ENCODE measurements around the gene CDC25B.

Gene CDC25B

DNA sequence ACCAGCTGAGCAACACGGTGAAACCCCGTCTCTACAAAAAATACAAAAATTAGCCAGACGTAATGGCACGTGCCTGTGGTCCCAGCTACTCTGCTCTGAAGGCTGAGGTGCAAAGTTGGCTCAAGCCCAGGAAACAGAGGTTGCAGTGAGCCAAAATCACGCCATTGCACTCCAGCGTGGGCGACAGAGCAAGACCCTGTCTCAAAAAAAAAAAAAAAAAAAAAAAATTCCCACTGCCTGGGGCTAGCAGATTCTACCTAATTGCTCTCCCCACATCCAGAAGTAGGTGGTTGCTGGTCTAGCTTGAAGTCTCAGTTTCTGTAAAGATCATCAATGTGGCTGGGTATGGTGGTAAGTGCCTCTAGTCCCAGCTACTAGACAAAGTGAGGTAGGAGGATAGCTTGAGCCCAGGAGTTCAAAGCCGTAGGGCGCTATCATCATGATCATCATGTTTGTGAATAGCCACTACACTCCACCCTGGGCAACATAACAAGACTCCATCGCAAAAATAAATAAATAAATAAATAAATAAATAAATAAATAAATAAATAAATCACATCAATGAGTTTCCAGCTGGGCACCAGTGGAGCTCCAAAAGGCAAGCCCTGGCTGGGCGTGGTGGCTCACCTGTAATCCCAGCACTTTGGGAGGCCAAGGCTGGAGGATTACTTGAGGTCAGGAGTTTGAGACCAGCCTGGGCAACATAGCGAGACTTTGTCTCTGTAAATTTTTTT, 17.9 kb downstream of the CDC25B start:
- Histone ChIP-seq H3K4me1 (ENCODE audit: control insufficient read depth in 5 of 5, insufficient read depth in 5 of 5, low read length in 5 of 5) (peaks cover 15 to 46% (median 42%) of the 10 kb centered on the region in 5 donors), H3K9ac (ENCODE audit: low read length in 5 of 5) (no peak overlapping the region), H3K27ac (ENCODE audit: low read depth, low read length) (no peak overlapping the region)

DNA sequence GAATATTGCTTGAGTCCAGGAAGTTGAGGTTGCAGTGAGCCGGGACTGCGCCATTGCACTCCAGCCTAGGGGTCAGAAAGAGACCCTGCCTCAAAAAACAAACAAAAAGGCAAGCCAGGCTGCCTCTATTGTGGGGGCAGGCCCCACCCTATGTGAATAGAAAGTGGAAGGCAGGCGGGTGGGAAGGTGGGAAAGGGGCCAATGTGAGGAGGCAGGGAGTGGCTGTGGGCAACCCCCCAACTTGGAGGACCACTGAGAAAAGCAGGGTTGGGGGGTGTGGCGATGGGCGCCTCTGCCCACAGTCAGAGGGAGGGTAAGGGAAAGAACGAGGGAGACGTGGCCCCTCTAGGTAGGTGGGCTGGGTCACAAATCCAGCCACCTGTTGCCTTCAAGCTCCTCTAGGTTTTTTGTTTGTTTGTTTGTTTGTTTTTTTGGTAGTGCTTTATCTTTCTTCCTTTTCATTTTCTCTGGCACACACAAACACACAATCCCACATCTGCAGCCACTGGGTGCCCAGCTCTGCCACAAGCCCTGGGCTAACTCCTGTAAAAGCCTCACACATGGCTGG, 18.9 kb downstream of the CDC25B start:
- Histone ChIP-seq H3K4me1 (ENCODE audit: control insufficient read depth in 5 of 5, insufficient read depth in 5 of 5, low read length in 5 of 5) (peaks cover 15 to 51% (median 49%) of the 10 kb centered on the region in 5 donors), H3K4me3 (ENCODE audit: low read depth in 1 of 5, low read length in 5 of 5) (no peak overlapping the region), H3K27ac (ENCODE audit: low read depth, low read length) (no peak overlapping the region), H3K36me3 (ENCODE audit: control insufficient read depth in 5 of 5, insufficient read depth in 5 of 5, low read length in 5 of 5) (no peaks in the 10 kb centered on the region), H3K9ac (ENCODE audit: low read length in 5 of 5) (no peak overlapping the region), H3K9me3 (ENCODE audit: control insufficient read depth in 5 of 5, low read length in 5 of 5) (no peaks in the 10 kb centered on the region), H3K27me3 (ENCODE audit: control insufficient read depth in 5 of 5, insufficient read depth in 4 of 5, low read length in 5 of 5) (peaks cover 0 to 3% (median 0%) of the 10 kb centered on the region in 5 donors)

More for the DNA sequence above, 17.9 kb downstream of the CDC25B start:
- no peak overlapping the region for H3K4me3 ChIP-seq (ENCODE audit: low read depth in 1 of 5, low read length in 5 of 5)
- H3K9me3 ChIP-seq (ENCODE audit: control insufficient read depth in 5 of 5, low read length in 5 of 5): no peaks in the 10 kb centered on the region
- H3K36me3 ChIP-seq (ENCODE audit: control insufficient read depth in 5 of 5, insufficient read depth in 5 of 5, low read length in 5 of 5): no peaks in the 10 kb centered on the region
- H3K27me3 ChIP-seq (ENCODE audit: control insufficient read depth in 5 of 5, insufficient read depth in 4 of 5, low read length in 5 of 5): peaks cover 0 to 3% (median 0%) of the 10 kb centered on the region in 5 donors

DNA sequence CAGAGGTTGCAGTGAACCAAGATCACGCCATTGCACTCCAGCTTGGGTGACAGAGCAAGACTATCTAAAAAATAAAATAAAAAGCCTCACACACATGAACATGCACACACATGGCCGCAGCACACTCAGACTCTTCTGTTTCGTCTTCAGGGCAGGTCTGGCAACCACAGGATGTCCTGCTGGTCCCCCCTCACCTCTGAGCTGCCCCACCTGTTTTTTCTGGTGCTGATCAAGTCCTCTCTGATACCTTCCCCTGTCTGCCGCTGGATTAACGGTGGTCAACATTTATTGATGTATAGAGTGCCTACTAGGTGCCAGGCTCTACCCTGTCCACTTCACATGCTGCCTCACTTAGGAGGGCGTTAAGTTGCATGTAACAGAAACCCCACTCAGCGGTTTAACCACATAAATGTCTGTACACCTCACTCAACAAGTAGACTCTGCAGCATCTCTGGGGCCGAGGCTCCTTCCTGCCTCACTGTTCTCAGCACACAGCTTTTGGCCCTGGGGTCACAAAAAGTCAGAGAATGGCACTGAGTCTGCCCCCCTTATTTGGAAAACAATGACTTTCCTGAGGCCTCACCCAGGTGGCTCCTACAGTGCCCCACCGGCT, 19.7 kb downstream of the CDC25B start:
- Histone ChIP-seq H3K9me3 (ENCODE audit: control insufficient read depth in 5 of 5, low read length in 5 of 5) (no peaks in the 10 kb centered on the region), H3K27me3 (ENCODE audit: control insufficient read depth in 5 of 5, insufficient read depth in 4 of 5, low read length in 5 of 5) (peaks cover 0 to 3% (median 0%) of the 10 kb centered on the region in 5 donors), H3K36me3 (ENCODE audit: control insufficient read depth in 5 of 5, insufficient read depth in 5 of 5, low read length in 5 of 5) (no peaks in the 10 kb centered on the region), H3K4me1 (ENCODE audit: control insufficient read depth in 5 of 5, insufficient read depth in 5 of 5, low read length in 5 of 5) (peaks cover 12 to 45% (median 42%) of the 10 kb centered on the region in 5 donors), H3K9ac (ENCODE audit: low read length in 5 of 5) (no peak overlapping the region), H3K27ac (ENCODE audit: low read depth, low read length) (no peak overlapping the region), H3K4me3 (ENCODE audit: low read depth in 1 of 5, low read length in 5 of 5) (no peak overlapping the region)

DNA sequence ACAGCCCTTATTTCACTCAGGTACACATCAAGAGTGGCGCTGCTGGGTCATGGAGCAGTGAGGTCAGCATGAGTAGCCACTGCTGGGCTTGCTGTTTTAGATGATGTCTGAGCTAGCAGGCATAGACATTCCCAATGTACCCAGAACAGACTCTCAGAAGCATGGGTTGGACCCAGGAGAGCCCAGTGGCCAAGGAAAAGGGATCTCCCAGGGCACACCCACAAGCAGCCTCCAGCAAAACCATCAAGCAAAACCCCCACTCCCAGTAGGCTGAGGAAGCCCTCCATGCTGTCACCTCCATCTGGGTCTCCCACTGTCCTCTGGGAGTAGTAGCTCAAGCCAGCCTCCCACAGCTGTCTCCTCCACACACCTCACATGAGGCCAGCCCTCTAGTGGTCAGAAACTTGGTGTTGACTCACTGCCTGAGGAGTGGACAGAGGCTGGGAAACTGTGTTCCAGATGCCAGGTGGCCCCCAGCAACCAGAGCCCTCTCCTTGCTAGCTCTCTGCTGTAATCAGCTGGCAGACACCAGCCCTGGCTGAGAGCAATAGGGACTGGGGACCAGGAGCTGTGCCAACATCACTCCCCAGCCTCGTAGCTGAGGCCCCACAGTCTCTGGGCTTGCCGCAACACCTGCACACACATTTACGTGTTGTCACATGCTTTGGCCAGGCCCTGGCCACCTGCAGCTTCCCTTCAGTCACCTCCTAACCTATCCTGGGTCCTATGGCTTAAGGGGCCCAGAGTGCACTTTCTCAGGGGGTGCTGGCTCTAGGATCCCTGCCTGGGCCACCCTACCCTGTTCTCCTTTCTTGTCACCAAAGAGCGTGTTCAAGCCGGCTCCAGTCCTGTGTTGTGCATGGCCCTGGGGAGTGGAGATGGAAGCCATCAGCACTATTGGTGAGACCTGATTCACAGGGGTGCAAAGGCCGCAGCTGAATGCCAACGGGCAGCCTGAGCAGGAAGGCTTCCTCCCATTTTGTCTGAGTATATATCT, 22.3 kb downstream of the CDC25B start:
- H3K9ac ChIP-seq (ENCODE audit: low read length in 5 of 5): no peak overlapping the region
- H3K9me3 ChIP-seq (ENCODE audit: control insufficient read depth in 5 of 5, low read length in 5 of 5): no peaks in the 10 kb centered on the region
- H3K27me3 ChIP-seq (ENCODE audit: control insufficient read depth in 5 of 5, insufficient read depth in 4 of 5, low read length in 5 of 5): no peaks in the 10 kb centered on the region
- peaks cover 4 to 30% (median 28%) of the 10 kb centered on the region in 5 donors for H3K4me1 ChIP-seq (ENCODE audit: control insufficient read depth in 5 of 5, insufficient read depth in 5 of 5, low read length in 5 of 5)
- peak overlapping the region; percentile 2 for H3K27ac ChIP-seq (ENCODE audit: low read depth, low read length)
- H3K4me3 ChIP-seq (ENCODE audit: low read depth in 1 of 5, low read length in 5 of 5): no peak overlapping the region
- peaks cover 4 to 16% (median 12%) of the 10 kb centered on the region in 5 donors for H3K36me3 ChIP-seq (ENCODE audit: control insufficient read depth in 5 of 5, insufficient read depth in 5 of 5, low read length in 5 of 5)

DNA sequence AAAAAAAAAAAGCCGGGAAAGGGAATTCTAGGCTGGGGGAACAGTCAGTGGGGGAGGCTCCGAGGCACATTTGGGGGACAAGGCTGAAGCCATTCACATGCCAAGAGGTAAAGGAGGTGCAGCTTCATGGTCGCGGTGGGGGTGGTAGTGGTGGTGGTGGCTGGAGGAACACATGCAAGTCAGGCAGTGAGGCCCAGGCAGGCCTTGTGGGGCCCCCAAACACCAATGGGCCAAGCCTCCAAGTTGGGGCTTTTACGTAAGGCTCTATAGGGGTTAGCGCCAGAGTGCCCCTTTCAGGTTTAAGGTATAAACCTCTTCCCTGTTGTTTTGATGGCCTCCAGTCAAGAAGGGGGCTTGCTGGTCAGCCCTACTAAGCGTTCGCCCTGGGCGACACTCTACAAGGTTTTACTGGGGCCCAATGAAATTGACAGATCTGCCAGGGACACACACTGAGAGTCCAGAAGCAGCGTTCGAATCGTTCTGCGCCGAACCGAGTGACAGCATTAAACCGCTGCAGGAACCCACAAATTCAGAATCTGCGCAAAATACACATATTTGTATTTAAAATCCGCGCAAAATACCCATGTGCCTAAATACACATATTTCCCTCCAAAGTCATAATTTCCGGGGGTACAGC, 23.4 kb downstream of the CDC25B start:
- peaks cover 4 to 29% (median 28%) of the 10 kb centered on the region in 5 donors for H3K4me1 ChIP-seq (ENCODE audit: control insufficient read depth in 5 of 5, insufficient read depth in 5 of 5, low read length in 5 of 5)

DNA sequence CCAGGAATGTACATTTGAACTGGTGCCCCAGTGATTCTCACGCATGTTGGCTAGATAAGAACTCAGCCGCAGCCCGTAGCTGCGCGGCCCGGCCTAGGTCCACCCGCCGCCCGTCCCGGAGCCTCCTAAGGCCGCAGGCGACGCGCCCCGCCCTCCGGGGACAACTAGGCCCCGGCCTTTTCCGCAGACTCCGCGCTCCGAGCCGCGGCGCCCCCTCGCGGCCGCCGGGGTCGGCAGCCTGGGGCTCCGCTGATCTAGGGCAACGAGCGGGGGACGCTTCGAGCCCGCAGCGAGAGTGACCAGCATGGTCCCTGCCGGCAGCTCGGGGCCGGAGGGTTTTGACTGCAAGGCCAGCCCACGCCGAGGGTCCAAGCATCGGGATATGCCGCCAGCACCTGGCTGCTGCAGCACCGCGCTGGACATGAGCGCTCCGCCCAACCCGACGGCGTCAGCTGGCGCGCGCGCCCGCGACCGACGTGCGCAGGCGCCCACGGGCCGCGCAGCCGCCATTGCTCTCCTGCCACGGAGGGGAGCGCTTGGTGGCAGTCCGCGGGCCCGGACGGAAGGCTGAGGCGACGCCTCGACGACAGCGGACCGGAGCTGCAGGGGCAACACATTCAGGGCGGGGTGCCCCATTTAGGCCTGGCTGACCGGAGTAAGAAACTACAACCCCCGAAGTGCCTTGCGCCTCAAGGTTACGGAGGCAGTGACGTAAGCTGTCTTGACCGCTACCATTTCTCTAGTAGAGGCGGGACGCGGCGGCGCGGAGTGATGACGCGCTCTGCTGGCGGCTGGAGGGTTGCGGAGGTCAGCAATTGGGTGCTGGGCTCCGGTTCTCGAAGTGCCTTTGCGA, 24.2 kb downstream of the CDC25B start, which contains the start of gene AP5S1:
Gene AP5S1 (plus strand): TSS at position 500 of the 853 bp plus-strand sequence. CDS start 1,571 bp downstream, outside the sequence.
- no peaks in the 10 kb centered on the region for H3K27me3 ChIP-seq (ENCODE audit: control insufficient read depth in 5 of 5, insufficient read depth in 4 of 5, low read length in 5 of 5)
- H3K36me3 ChIP-seq (ENCODE audit: control insufficient read depth in 5 of 5, insufficient read depth in 5 of 5, low read length in 5 of 5): peaks cover 4 to 35% (median 26%) of the 10 kb centered on the region in 5 donors
- H3K9me3 ChIP-seq (ENCODE audit: control insufficient read depth in 5 of 5, low read length in 5 of 5): no peaks in the 10 kb centered on the region
- H3K9ac ChIP-seq (ENCODE audit: low read length in 5 of 5): peak within 1 kb of the TSS; percentile 68 to 96 (median 89)
- peak within 1 kb of the TSS; percentile 71 to 84 (median 84) for H3K4me3 ChIP-seq (ENCODE audit: low read depth in 1 of 5, low read length in 5 of 5)
- peaks cover 4 to 29% (median 28%) of the 10 kb centered on the region in 5 donors for H3K4me1 ChIP-seq (ENCODE audit: control insufficient read depth in 5 of 5, insufficient read depth in 5 of 5, low read length in 5 of 5)
- H3K27ac ChIP-seq (ENCODE audit: low read depth, low read length): peak within 1 kb of the TSS; percentile 95

More for the DNA sequence above, 23.4 kb downstream of the CDC25B start:
- Histone ChIP-seq H3K36me3 (ENCODE audit: control insufficient read depth in 5 of 5, insufficient read depth in 5 of 5, low read length in 5 of 5) (peaks cover 4 to 27% (median 23%) of the 10 kb centered on the region in 5 donors), H3K4me3 (ENCODE audit: low read depth in 1 of 5, low read length in 5 of 5) (peak overlapping the region; percentile 26 to 84 (median 76)), H3K27me3 (ENCODE audit: control insufficient read depth in 5 of 5, insufficient read depth in 4 of 5, low read length in 5 of 5) (no peaks in the 10 kb centered on the region), H3K9ac (ENCODE audit: low read length in 5 of 5) (peak overlapping the region; percentile 68 to 96 (median 89)), H3K27ac (ENCODE audit: low read depth, low read length) (peak overlapping the region; percentile 95), H3K9me3 (ENCODE audit: control insufficient read depth in 5 of 5, low read length in 5 of 5) (no peaks in the 10 kb centered on the region)

DNA sequence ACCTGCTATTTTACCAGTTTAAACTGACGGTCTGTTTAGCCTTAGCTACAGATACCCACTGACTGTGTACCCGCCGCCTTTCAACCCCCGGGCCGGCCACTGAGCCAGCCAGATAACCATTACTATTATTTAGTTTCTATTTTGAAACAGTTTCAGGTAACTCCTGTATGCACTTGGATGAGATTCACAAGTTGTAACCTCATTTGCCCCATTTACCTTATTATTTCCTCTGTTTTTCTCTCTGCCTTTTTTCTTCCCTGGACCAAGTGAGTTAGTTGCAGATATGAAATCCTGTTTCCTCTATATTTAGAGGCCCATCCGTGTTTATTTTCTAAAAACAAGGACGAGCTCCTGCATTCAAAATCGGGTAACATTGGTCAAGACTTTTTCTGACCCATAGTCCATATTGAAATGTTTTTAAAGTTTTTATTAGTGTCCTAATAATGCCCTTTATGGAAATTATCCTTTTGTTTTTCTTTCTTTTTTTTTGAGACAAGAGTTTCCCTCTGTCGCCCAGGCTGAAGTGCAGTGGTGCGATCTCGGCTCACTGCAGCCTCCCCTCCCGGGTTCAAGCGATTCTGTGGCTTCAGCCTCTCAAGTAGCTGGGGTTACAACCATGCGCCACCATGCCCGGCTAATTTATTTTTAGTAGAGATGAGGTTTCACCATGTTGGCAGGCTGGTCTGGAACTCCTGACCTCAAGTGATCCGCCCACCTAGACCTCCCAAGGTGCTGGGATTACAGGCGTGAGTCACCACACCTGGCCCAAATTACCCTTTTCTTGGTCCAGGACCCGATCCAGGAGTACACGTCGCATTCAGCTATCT, 25.0 kb downstream of the CDC25B start:
- Histone ChIP-seq H3K9me3 (ENCODE audit: control insufficient read depth in 5 of 5, low read length in 5 of 5) (no peaks in the 10 kb centered on the region), H3K27ac (ENCODE audit: low read depth, low read length) (peak overlapping the region; percentile 95), H3K4me1 (ENCODE audit: control insufficient read depth in 5 of 5, insufficient read depth in 5 of 5, low read length in 5 of 5) (peaks cover 4 to 28% (median 27%) of the 10 kb centered on the region in 5 donors), H3K9ac (ENCODE audit: low read length in 5 of 5) (peak overlapping the region; percentile 68 to 96 (median 89)), H3K36me3 (ENCODE audit: control insufficient read depth in 5 of 5, insufficient read depth in 5 of 5, low read length in 5 of 5) (peaks cover 4 to 43% (median 34%) of the 10 kb centered on the region in 5 donors), H3K27me3 (ENCODE audit: control insufficient read depth in 5 of 5, insufficient read depth in 4 of 5, low read length in 5 of 5) (no peaks in the 10 kb centered on the region), H3K4me3 (ENCODE audit: low read depth in 1 of 5, low read length in 5 of 5) (peak overlapping the region; percentile 71 to 84 (median 84))

DNA sequence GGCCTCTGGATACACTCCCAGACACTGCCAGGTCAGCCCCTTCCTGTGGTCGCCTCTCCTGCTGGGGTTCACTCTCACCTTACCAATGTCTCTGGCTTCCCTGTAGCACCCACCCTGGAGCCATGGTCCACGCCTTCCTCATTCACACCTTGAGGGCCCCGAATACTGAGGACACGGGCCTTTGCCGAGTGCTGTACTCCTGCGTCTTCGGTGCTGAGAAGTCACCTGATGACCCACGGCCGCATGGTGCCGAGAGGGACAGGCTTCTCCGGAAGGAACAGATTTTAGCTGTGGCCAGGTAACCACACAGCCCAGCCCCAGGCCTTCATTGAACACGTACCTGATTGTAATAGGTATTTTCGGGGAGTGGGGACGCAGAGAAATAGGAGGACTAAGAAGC, 25.9 kb downstream of the CDC25B start:
- Histone ChIP-seq H3K4me3 (ENCODE audit: low read depth in 1 of 5, low read length in 5 of 5) (no peak overlapping the region), H3K36me3 (ENCODE audit: control insufficient read depth in 5 of 5, insufficient read depth in 5 of 5, low read length in 5 of 5) (peaks cover 4 to 50% (median 36%) of the 10 kb centered on the region in 5 donors), H3K9ac (ENCODE audit: low read length in 5 of 5) (no peak overlapping the region), H3K4me1 (ENCODE audit: control insufficient read depth in 5 of 5, insufficient read depth in 5 of 5, low read length in 5 of 5) (peaks cover 4 to 28% (median 26%) of the 10 kb centered on the region in 5 donors), H3K27me3 (ENCODE audit: control insufficient read depth in 5 of 5, insufficient read depth in 4 of 5, low read length in 5 of 5) (no peaks in the 10 kb centered on the region), H3K9me3 (ENCODE audit: control insufficient read depth in 5 of 5, low read length in 5 of 5) (no peaks in the 10 kb centered on the region), H3K27ac (ENCODE audit: low read depth, low read length) (peak overlapping the region; percentile 95)
